SHP77 treated with DMSO at 0.1 percent for 48 hours (cell line): ENCODE measurements around the gene HNRNPLL.
"Not testable (repeated sequence)": the region's sequence is repeated elsewhere in the genome, so short reads cannot be mapped to it uniquely, and the experiment has no call there.

Source experiments
- DNase-seq: peaks from one replicate; lab custom pipeline; 2025; lab: John Stamatoyannopoulos, UW

The HNRNPLL gene

DNA sequence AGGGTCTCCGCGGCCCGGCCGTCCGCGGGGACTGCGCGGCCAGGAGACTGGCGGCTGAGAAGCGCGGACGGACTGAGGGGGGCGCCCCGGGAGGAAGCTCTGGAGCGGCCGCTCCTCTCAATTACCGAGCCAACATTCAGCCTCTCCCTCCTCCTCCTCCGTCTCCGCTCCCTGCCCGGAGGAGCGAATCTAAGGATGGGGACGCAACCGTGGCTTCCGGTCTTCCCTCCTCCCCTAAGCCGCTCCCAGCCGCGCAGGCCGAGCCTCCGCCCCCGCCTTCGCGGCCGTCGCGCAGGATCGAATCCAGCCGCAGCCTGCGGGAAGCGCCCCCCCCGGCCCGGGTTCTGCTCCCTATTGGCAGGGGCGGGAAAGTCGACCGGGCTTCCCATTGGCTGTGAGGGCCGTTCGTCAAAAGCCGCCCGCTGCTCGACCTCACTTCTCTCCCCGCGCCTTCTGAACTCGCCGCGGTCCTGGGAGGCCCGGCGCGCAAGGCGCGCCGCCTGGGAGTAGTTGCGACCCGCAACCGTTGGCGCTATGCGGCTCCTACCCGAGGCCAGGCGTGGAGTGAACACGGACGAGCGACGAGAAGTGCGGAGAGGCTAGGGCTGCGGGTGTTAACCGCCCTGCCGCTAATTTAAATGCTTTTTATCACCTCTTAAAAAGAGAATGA lies at the start of gene HNRNPLL:
HNRNPLL (minus strand) TSS at position 197 of the 670 bp plus-strand sequence. CDS start 302 bp downstream, outside the sequence.
- peak; percentile 91 for DNase-seq

DNA sequence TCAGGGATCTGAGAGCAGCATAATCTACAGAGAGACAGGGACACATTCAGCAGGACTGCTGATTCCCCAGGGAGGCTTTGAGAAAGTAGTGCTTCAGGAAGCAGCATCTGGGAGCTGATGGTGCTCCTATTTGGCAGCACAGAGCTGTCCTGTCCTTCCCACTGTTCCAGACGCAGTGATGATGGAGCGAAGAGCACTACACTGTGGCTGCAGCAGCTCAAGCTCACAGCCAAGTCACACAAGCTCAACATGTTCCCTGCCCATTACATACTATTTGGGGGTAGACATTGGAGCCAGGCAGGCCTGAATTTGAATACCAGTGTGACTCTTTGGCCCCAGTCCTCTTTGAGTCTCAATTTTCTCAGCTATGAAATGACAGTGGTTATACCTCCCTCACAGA lies 48.0 kb upstream of the HNRNPLL start:
- DNase-seq, result no peak

DNA sequence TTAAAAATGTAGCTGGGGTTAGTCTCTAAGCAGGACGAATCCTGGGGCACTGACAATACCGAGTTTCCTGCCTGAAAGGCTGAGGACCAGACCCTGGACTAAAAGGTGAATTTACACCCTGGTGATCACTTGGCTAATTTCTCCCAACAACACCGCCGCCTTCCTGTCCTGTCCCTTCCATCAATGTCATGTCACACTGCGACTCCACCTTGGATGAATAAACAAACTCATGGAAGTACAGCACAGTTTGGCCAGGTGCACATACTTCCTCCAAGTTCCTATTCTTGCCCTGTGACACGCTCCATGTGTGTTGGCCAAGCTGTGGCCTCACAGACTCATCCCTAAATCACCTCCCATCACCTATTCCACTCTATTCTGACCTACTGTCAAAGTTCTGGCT lies 47.3 kb upstream of the HNRNPLL start:
- no peak for DNase-seq

GRCh38 chr2:38649176-38649728 lies 46.5 kb upstream of the HNRNPLL start:
- DNase-seq, result no peak

DNA sequence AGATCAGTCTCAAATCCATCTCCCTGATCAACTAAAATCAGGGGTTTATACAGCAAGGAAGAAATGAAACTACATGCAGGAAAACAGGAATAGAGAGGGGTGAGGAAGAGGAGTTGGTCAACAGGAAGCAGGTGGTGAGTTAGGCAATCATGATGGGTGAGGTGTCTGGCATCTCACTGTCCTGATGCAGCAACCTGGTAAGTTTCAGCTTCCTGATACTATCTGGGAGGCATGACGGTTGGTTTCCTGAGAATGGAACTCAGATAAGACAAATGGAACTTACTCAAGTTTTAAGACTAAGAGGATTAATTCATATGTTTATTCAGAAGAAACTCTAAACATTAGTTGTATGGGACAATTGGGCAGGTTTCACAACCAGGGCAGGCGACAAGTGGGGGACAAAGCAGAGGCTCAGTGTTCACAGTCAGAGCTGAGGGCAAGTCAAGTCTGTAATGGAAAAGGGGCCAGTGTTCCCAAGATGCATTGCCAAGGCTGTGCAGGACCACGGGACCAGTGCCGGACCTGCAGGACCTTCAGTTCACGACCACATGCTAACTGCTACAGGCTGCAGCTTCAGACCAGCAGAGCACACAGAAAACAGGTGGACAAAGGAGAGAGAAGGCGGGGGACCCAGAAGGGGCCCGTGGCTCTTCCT lies 45.5 kb upstream of the HNRNPLL start:
- DNase-seq, result no peak

- not testable (repeated sequence) for DNase-seq
These were observed 41.2 kb upstream of the HNRNPLL start for GRCh38 chr2:38643683-38644511.

- no peak for DNase-seq
These were observed 40.4 kb upstream of the HNRNPLL start for GRCh38 chr2:38643021-38643671.

DNA sequence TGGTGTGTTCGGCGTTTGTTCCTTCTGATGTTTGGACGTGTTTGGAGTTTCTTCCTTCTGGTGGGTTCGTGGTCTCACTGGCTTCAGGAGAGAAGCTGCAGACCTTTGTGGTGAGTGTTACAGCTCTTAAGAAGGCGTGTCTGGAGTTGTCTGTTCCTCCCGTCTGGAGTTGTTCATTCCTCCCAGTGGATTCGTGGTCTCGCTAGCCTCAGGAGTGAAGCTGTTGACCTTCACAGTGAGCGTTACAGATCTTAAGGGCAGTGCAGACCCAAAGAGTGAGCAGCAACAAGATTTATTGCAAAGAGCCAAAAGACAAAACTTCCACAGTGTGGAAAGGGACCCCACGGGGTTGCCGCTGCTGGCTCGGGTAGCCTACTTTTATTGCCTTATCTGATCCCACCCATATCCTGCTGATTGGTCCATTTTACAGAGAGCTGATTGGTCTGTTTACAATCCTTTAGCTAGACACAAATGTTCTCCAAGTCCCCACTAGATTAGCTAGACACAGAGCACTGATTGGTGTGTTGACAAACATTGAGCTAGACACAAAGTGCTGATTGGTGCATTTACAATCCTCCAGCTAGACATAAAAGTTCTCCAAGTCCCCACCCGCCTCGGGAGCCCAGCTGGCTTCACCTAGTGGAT lies 39.8 kb upstream of the HNRNPLL start:
- not testable (repeated sequence) for DNase-seq

- no peak for DNase-seq
These were observed 33.3 kb upstream of the HNRNPLL start for GRCh38 chr2:38636069-38636468.

GRCh38 chr2:38635139-38635538 lies 32.4 kb upstream of the HNRNPLL start:
- no peak for DNase-seq

GRCh38 chr2:38634684-38635083 lies 32.0 kb upstream of the HNRNPLL start:
- DNase-seq, result no peak

DNA sequence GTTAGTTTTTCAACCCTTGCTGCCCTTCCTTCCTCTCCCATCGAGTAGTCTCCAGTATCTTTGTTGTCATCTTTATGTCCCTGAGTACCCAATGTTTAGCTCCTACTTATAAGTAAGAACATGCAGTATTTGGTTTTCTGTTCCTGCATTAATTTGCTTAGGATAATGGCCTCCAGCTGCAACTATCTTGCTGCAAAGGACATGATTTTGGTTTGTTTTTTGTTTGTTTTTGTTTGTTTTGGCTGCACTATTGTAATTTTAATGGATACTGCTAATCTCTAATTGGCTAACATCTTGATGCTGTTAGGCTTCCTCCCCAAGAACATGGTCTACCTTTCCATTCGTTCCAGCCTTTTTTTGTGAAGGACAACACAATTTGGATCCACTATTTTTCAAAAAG lies 31.2 kb upstream of the HNRNPLL start:
- DNase-seq, result no peak

DNA sequence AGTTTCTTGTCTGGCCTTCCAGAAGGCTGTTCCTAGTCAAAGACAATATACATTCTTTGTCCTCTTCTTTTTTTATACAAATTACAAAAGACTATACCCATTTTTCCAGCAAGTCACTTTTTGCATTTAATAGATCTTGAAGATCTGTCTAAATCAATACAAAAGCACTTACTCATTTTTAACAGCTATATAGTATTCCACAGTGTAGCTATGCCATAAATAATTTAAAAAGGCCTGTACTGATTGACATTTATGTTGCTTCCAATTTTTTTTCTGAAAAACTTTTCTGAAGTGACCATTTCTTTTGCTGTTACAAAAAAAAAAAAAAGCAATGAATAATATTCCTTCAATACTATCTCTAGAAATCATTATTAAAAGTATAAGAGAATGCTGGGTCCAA lies 30.3 kb upstream of the HNRNPLL start:
- no peak for DNase-seq

DNA sequence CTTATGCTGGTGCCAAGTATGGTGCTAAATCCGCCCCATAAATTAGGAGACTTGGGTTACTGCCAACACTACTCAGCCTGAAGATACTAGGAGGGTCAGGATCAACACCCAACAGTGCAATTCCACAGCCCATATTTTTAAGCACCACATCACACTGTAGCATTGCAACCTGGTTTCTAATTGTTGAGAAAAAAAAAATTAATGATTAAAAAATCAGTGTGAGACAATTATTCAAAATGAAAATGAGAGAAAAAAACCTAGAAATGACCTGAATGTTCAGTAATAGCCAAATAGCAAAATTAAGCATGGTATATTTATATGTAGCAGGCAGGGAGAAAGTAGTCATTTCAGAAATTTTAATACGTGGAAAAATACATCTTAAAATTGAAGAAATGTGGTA lies 29.2 kb upstream of the HNRNPLL start:
- DNase-seq, result no peak

DNA sequence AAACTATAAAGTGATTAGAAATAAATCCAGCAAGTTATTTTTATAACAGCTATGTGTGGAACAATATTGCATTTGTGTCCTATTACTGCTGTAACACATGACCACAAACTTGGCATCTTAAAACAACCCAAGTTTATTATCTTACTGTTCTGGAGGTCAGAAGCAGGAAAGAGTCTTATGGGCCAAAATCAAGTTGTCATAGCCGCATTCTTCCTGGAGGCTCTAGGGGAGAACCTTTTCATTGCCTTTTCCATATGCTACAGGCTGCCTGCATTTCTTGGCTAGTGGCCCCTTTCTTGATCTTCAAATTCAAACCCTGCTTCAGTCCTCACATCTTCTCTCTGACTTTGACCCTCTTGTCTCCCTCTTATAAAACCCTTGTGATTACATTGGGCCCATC lies 27.0 kb upstream of the HNRNPLL start:
- no peak for DNase-seq

- no peak for DNase-seq
These were observed 24.7 kb upstream of the HNRNPLL start for GRCh38 chr2:38627391-38627790.

GRCh38 chr2:38626326-38627035 lies 23.8 kb upstream of the HNRNPLL start:
- DNase-seq, result no peak

GRCh38 chr2:38622210-38622609 lies 19.5 kb upstream of the HNRNPLL start:
- no peak for DNase-seq

DNA sequence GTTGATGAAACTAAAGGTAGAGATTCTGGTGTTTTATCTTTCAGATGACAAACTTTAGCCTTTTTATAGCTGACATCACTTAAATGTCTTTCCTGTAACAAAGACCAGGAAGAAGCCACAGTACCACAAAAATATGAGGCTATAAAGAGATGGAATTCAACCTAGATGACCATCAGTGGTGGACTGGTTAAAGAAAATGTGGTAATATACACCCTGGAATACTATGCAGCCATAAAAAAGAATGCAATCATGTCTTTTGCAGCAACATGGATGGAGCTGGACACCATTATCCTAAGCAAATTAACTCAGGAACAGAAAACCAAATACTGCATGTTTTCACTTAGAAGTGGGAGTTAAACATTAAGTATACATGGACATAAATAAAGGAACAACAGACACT lies 18.3 kb upstream of the HNRNPLL start:
- no peak for DNase-seq

DNA sequence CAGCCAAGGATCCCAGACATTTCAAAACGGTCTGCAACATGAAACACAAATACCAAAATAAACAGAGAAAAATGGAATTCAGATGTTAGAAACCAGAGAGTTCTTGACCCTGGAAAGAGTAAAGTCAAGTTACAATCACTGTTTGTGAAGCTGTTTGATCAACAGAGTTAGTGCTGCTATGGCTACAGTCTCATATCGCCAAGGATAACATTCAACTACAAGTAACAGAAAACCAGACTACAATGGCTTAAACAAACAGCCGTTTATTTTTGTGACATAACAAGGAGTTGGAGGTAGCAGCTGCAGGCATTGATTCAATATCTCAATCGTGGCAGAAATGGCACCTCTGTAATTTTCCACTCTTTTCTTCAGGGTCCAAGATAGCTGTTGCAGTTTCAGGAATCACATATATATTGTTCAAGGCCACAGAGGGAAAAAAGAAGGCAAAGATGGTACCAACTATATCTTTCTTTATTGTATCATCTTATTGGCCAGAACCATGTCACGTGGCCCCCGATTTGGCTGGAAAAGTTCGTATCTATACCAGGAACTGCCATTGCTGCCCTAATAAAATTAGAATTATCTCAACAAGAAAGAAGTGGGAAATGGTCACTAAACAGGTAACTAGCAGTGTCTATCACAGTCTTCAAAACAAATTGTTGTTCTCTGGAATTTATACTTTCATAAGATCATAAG lies 17.7 kb upstream of the HNRNPLL start:
- no peak for DNase-seq
